T-helper 2 cell treated with Interferon-gamma antibody and Interleukin-4, amounts not matched to agents 5 μg/mL and 100 μg/mL, for 36 hours (primary cell): ENCODE measurements around the gene PNCK.

Experiments used
- DNase-seq: peaks from one replicate; pipeline ENCODE4 v3.0.0; 2021; ENCODE audit warnings: low spot score
- H3K27ac Mint-ChIP-seq: one replicate; pipeline ENCODE4 v1.8.0; 2021; ENCODE audit warnings: mild to moderate bottlenecking, mixed read lengths
- H3K27me3 Mint-ChIP-seq: one replicate; pipeline ENCODE4 v1.8.0; 2021; ENCODE audit warnings: low read depth, mixed read lengths
- H3K36me3 Mint-ChIP-seq: one replicate; pipeline ENCODE4 v1.8.0; 2021; ENCODE audit warnings: low read depth, mixed read lengths
- H3K4me1 Mint-ChIP-seq: one replicate; pipeline ENCODE4 v1.8.0; 2021; ENCODE audit warnings: low read depth, mixed read lengths
- H3K4me3 Mint-ChIP-seq: one replicate; pipeline ENCODE4 v1.8.0; 2022; ENCODE audit warnings: mild to moderate bottlenecking, moderate library complexity, mixed read lengths
- H3K9me3 Mint-ChIP-seq: one replicate; pipeline ENCODE4 v1.8.0; 2021; ENCODE audit warnings: mixed read lengths

Gene PNCK

GRCh38 chrX:153668423-153669173 lies 5.0 kb downstream of the PNCK start:
- no peak for DNase-seq
- Mint-ChIP-seq H3K36me3 (no peaks in the 10 kb centered on the region), H3K4me3 (no peak overlapping the region), H3K4me1 (peaks cover 4% of the 10 kb centered on the region), H3K9me3 (no peaks in the 10 kb centered on the region), H3K27ac (no peak overlapping the region), H3K27me3 (peaks cover 14% of the 10 kb centered on the region)

- Mint-ChIP-seq H3K36me3 (no peaks in the 10 kb centered on the region), H3K27me3 (peaks cover 13% of the 10 kb centered on the region), H3K4me3 (peak overlapping the region; percentile 74), H3K27ac (peak overlapping the region; percentile 17), H3K4me1 (peaks cover 4% of the 10 kb centered on the region), H3K9me3 (no peaks in the 10 kb centered on the region)
- DNase-seq: peak; percentile 58
These were observed 5.6 kb downstream of the PNCK start for GRCh38 chrX:153667956-153668396.

GRCh38 chrX:153667281-153667955 lies 6.2 kb downstream of the PNCK start:
- no peaks in the 10 kb centered on the region for H3K36me3 Mint-ChIP-seq
- H3K27me3 Mint-ChIP-seq: peaks cover 12% of the 10 kb centered on the region
- no peaks in the 10 kb centered on the region for H3K9me3 Mint-ChIP-seq
- peaks cover 4% of the 10 kb centered on the region for H3K4me1 Mint-ChIP-seq
- peak overlapping the region; percentile 74 for H3K4me3 Mint-ChIP-seq
- DNase-seq: no peak
- H3K27ac Mint-ChIP-seq: peak overlapping the region; percentile 17

- Mint-ChIP-seq H3K9me3 (no peaks in the 10 kb centered on the region), H3K27me3 (peaks cover 24% of the 10 kb centered on the region), H3K4me3 (no peak overlapping the region), H3K4me1 (peaks cover 4% of the 10 kb centered on the region), H3K27ac (no peak overlapping the region), H3K36me3 (no peaks in the 10 kb centered on the region)
- DNase-seq: no peak
These were observed 7.8 kb downstream of the PNCK start for GRCh38 chrX:153665726-153666306.

- DNase-seq: peak; percentile 24
- peak overlapping the region; percentile 42 for H3K4me3 Mint-ChIP-seq
These were observed 11.3 kb downstream of the PNCK start for GRCh38 chrX:153662266-153662665.

GRCh38 chrX:153659268-153659667 lies 14.3 kb downstream of the PNCK start:
- Mint-ChIP-seq H3K27ac (no peak overlapping the region), H3K4me1 (no peaks in the 10 kb centered on the region), H3K36me3 (no peaks in the 10 kb centered on the region), H3K9me3 (no peaks in the 10 kb centered on the region), H3K4me3 (no peak overlapping the region), H3K27me3 (peaks cover 31% of the 10 kb centered on the region)
- DNase-seq: no peak

More at GRCh38 chrX:153662266-153662665, 11.3 kb downstream of the PNCK start:
- no peaks in the 10 kb centered on the region for H3K9me3 Mint-ChIP-seq
- H3K27ac Mint-ChIP-seq: no peak overlapping the region
- H3K4me1 Mint-ChIP-seq: no peaks in the 10 kb centered on the region
- H3K36me3 Mint-ChIP-seq: no peaks in the 10 kb centered on the region
- H3K27me3 Mint-ChIP-seq: peaks cover 36% of the 10 kb centered on the region

- peaks cover 24% of the 10 kb centered on the region for H3K27me3 Mint-ChIP-seq
- H3K4me3 Mint-ChIP-seq: no peak overlapping the region
- H3K9me3 Mint-ChIP-seq: no peaks in the 10 kb centered on the region
- no peaks in the 10 kb centered on the region for H3K36me3 Mint-ChIP-seq
- no peak overlapping the region for H3K27ac Mint-ChIP-seq
- DNase-seq: no peak
- no peaks in the 10 kb centered on the region for H3K4me1 Mint-ChIP-seq
These were observed 16.5 kb downstream of the PNCK start for GRCh38 chrX:153657161-153657560.

GRCh38 chrX:153653556-153653955 lies 20.1 kb downstream of the PNCK start:
- no peak overlapping the region for H3K27ac Mint-ChIP-seq
- no peak for DNase-seq
- no peaks in the 10 kb centered on the region for H3K4me1 Mint-ChIP-seq
- H3K27me3 Mint-ChIP-seq: peaks cover 5% of the 10 kb centered on the region
- no peak overlapping the region for H3K4me3 Mint-ChIP-seq
- H3K36me3 Mint-ChIP-seq: no peaks in the 10 kb centered on the region
- H3K9me3 Mint-ChIP-seq: no peaks in the 10 kb centered on the region

- Mint-ChIP-seq H3K27me3 (peaks cover 9% of the 10 kb centered on the region), H3K4me1 (no peaks in the 10 kb centered on the region)
- DNase-seq: no peak
These were observed 22.0 kb downstream of the PNCK start for GRCh38 chrX:153651540-153652079.

GRCh38 chrX:153650959-153651358 lies 22.7 kb downstream of the PNCK start:
- no peak for DNase-seq
- Mint-ChIP-seq H3K27ac (no peak overlapping the region), H3K4me1 (no peaks in the 10 kb centered on the region), H3K9me3 (no peaks in the 10 kb centered on the region), H3K36me3 (no peaks in the 10 kb centered on the region), H3K27me3 (peaks cover 14% of the 10 kb centered on the region), H3K4me3 (no peak overlapping the region)

More at GRCh38 chrX:153651540-153652079, 22.0 kb downstream of the PNCK start:
- no peaks in the 10 kb centered on the region for H3K9me3 Mint-ChIP-seq
- no peak overlapping the region for H3K4me3 Mint-ChIP-seq
- H3K36me3 Mint-ChIP-seq: no peaks in the 10 kb centered on the region
- no peak overlapping the region for H3K27ac Mint-ChIP-seq

GRCh38 chrX:153649915-153650782 lies 23.5 kb downstream of the PNCK start:
- Mint-ChIP-seq H3K36me3 (no peaks in the 10 kb centered on the region), H3K4me1 (no peaks in the 10 kb centered on the region), H3K9me3 (no peaks in the 10 kb centered on the region), H3K4me3 (no peak overlapping the region), H3K27ac (no peak overlapping the region), H3K27me3 (peaks cover 22% of the 10 kb centered on the region)
- DNase-seq: no peak

GRCh38 chrX:153649178-153649914 lies 24.3 kb downstream of the PNCK start:
- Mint-ChIP-seq H3K4me1 (no peaks in the 10 kb centered on the region), H3K27me3 (peaks cover 28% of the 10 kb centered on the region), H3K36me3 (no peaks in the 10 kb centered on the region), H3K9me3 (no peaks in the 10 kb centered on the region), H3K27ac (no peak overlapping the region), H3K4me3 (no peak overlapping the region)
- DNase-seq: no peak
